HCT116 (cell line): ENCODE measurements around the gene GSTO2.

Experiments used
- EZH2phosphoT487 ChIP-seq: fragments of 200-600 bp; IDR thresholded peaks from 2 replicates; pipeline ENCODE4 v1.6.1; 2018; ENCODE audit warnings: antibody characterized with exemption, borderline replicate concordance
- TF ChIP-seq, protein P1 (sequence below), 3 experiments: fragments of 200-600 bp in 1 of 3; sonication (generic) in 1 of 3; IDR thresholded peaks in 2 of 3; conservative IDR thresholded peaks in 1 of 3; 2 replicates each; pipeline ENCODE4 v1.5.1; 2012 to 2017; ENCODE audit warnings: low read depth in 2 of 3, low read length in 2 of 3, antibody characterized with exemption in 1 of 3, borderline replicate concordance in 1 of 3, control low read depth in 1 of 3, mild to moderate bottlenecking in 1 of 3, mixed read lengths in 1 of 3, mixed run types in 1 of 3, moderate library complexity in 1 of 3; ENCODE audit not compliant: insufficient read depth in 1 of 3
- TF ChIP-seq, protein P2 (sequence below): IDR thresholded peaks from 2 replicates; pipeline ENCODE4 v1.6.1; 2011; ENCODE audit warnings: mild to moderate bottlenecking, low read length, moderate library complexity; ENCODE audit not compliant: insufficient replicate concordance; ENCODE audit errors: extremely low read depth

DNA sequence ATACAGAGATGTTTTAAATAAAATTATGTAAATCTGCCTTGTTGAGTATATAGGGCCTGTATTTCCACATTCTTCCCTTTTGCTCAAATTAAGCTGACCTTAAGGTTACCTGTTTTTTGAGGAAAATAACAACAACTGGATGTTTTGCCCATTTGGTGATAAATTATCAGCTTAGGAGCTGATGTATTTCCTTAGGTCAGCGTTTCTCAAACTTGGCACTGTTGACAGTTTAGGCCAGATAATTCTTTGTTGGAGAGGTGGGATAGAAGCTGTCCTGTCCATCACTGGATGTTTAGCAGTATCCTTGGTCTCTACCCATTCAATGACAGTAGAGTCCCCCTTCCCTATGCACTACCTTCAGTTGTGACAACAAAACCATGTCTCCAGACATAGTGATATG is 7.2 kb downstream of the GSTO2 start:
- TF ChIP-seq, protein P1, sequence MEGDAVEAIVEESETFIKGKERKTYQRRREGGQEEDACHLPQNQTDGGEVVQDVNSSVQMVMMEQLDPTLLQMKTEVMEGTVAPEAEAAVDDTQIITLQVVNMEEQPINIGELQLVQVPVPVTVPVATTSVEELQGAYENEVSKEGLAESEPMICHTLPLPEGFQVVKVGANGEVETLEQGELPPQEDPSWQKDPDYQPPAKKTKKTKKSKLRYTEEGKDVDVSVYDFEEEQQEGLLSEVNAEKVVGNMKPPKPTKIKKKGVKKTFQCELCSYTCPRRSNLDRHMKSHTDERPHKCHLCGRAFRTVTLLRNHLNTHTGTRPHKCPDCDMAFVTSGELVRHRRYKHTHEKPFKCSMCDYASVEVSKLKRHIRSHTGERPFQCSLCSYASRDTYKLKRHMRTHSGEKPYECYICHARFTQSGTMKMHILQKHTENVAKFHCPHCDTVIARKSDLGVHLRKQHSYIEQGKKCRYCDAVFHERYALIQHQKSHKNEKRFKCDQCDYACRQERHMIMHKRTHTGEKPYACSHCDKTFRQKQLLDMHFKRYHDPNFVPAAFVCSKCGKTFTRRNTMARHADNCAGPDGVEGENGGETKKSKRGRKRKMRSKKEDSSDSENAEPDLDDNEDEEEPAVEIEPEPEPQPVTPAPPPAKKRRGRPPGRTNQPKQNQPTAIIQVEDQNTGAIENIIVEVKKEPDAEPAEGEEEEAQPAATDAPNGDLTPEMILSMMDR (IDR thresholded peaks at IDR 0.05 in 2 of 3, conservative IDR thresholded peaks at IDR 0.05 in 1 of 3; ENCODE audit: borderline replicate concordance in 1 of 3, insufficient read depth in 1 of 3, low read depth in 2 of 3, low read length in 2 of 3): no peak
- TF ChIP-seq, protein P2, sequence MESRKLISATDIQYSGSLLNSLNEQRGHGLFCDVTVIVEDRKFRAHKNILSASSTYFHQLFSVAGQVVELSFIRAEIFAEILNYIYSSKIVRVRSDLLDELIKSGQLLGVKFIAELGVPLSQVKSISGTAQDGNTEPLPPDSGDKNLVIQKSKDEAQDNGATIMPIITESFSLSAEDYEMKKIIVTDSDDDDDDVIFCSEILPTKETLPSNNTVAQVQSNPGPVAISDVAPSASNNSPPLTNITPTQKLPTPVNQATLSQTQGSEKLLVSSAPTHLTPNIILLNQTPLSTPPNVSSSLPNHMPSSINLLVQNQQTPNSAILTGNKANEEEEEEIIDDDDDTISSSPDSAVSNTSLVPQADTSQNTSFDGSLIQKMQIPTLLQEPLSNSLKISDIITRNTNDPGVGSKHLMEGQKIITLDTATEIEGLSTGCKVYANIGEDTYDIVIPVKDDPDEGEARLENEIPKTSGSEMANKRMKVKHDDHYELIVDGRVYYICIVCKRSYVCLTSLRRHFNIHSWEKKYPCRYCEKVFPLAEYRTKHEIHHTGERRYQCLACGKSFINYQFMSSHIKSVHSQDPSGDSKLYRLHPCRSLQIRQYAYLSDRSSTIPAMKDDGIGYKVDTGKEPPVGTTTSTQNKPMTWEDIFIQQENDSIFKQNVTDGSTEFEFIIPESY: no peak
- no peak for TF ChIP-seq EZH2phosphoT487
